ENCODE data around the gene COL5A1. TPM values are rescaled to one million over a fixed set of nuclear protein-coding genes. Genes with fewer than 3 reads are reported as not detected.
A peak's percentile ranks its signal among the peaks of the same experiment; 100 is the strongest.

Gene COL5A1
- total RNA-seq, 2 donors from 2014 or later = 10.9 to 22.0 TPM

GRCh38 chr9:134612309-134612708 lies 29.3 kb upstream of the COL5A1 start:
- no peak for TF ChIP-seq CTCF (IDR thresholded peaks at IDR 0.05)
- H3K36me3 ChIP-seq = no peaks in the 10 kb centered on the region
- no peaks in the 10 kb centered on the region for H3K4me1 ChIP-seq
- no peak overlapping the region for H3K27ac ChIP-seq
- H3K4me3 ChIP-seq = no peak overlapping the region
- H3K27me3 ChIP-seq = no peaks in the 10 kb centered on the region
- no peak for DNase-seq (ENCODE audit: low spot score)
- peaks cover 0 to 10% of the 10 kb centered on the region in 2 donors for H3K9me3 ChIP-seq

GRCh38 chr9:134612715-134613114 lies 28.9 kb upstream of the COL5A1 start:
- no peaks in the 10 kb centered on the region for H3K36me3 ChIP-seq
- H3K27ac ChIP-seq = no peak overlapping the region
- no peak for TF ChIP-seq CTCF (IDR thresholded peaks at IDR 0.05)
- no peaks in the 10 kb centered on the region for H3K27me3 ChIP-seq
- H3K9me3 ChIP-seq = peaks cover 0 to 10% of the 10 kb centered on the region in 2 donors
- DNase-seq (ENCODE audit: low spot score) = no peak
- no peaks in the 10 kb centered on the region for H3K4me1 ChIP-seq
- H3K4me3 ChIP-seq = no peak overlapping the region

GRCh38 chr9:134614256-134614655 lies 27.3 kb upstream of the COL5A1 start:
- no peaks in the 10 kb centered on the region for H3K27me3 ChIP-seq

GRCh38 chr9:134616341-134616740 lies 25.3 kb upstream of the COL5A1 start:
- Histone ChIP-seq H3K4me1 (no peaks in the 10 kb centered on the region), H3K9me3 (peaks cover 0 to 10% of the 10 kb centered on the region in 2 donors), H3K36me3 (no peaks in the 10 kb centered on the region), H3K4me3 (no peak overlapping the region), H3K27me3 (no peaks in the 10 kb centered on the region), H3K27ac (no peak overlapping the region)
- no peak for DNase-seq (ENCODE audit: low spot score)
- TF ChIP-seq CTCF (IDR thresholded peaks at IDR 0.05) = no peak

More at GRCh38 chr9:134614256-134614655, 27.3 kb upstream of the COL5A1 start:
- no peaks in the 10 kb centered on the region for H3K36me3 ChIP-seq
- H3K4me1 ChIP-seq = no peaks in the 10 kb centered on the region
- DNase-seq (ENCODE audit: low spot score) = no peak
- no peak overlapping the region for H3K4me3 ChIP-seq
- H3K27ac ChIP-seq = no peak overlapping the region
- no peak for TF ChIP-seq CTCF (IDR thresholded peaks at IDR 0.05)
- H3K9me3 ChIP-seq = peaks cover 0 to 10% of the 10 kb centered on the region in 2 donors

GRCh38 chr9:134617246-134617645 lies 24.4 kb upstream of the COL5A1 start:
- H3K4me1 ChIP-seq = no peaks in the 10 kb centered on the region
- peaks cover 0 to 9% of the 10 kb centered on the region in 2 donors for H3K9me3 ChIP-seq
- no peaks in the 10 kb centered on the region for H3K36me3 ChIP-seq
- TF ChIP-seq CTCF (IDR thresholded peaks at IDR 0.05) = no peak
- peak; percentile 23 for DNase-seq (ENCODE audit: low spot score)
- H3K27ac ChIP-seq = no peak overlapping the region
- no peak overlapping the region for H3K4me3 ChIP-seq
- no peaks in the 10 kb centered on the region for H3K27me3 ChIP-seq

- no peak for DNase-seq (ENCODE audit: low spot score)
- peaks cover 0 to 4% of the 10 kb centered on the region in 2 donors for H3K9me3 ChIP-seq
- no peaks in the 10 kb centered on the region for H3K4me1 ChIP-seq
- no peaks in the 10 kb centered on the region for H3K27me3 ChIP-seq
- no peak overlapping the region for H3K4me3 ChIP-seq
- H3K36me3 ChIP-seq = no peaks in the 10 kb centered on the region
- TF ChIP-seq CTCF (IDR thresholded peaks at IDR 0.05) = no peak
- H3K27ac ChIP-seq = no peak overlapping the region
These were observed 23.8 kb upstream of the COL5A1 start for GRCh38 chr9:134617836-134618162.

All from right atrium auricular region (tissue), 2 donors.